ENCODE data around the gene AAGAB.

AAGAB gene

DNA sequence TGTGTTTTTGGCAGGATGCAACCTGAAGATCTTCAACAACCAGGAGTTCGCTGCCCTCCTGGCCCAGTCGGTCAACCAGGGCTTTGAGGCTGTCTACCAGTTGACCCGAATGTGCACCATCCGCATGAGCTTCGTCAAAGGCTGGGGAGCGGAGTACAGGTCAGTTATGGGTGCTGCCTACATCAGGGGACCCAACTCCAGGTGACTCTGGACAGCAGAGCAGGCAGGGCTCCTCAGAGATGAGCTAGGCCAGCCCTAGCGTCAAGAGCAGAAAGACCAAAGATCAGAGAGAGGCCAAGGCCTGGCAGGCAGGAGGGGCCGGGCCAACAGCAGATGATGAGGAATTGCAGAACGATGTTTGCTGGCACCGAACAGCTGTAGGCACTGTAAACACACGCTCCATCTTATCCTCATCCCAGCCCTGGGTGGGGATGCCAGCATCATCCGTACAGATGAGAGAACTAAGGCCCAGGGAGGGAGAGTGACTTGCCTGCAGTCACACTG, 67.1 kb downstream of the AAGAB start:
- DNase-seq (ENCODE audit: low spot score), result no peak

GRCh38 chr15:67186688-67187087, 67.8 kb downstream of the AAGAB start:
- DNase-seq (ENCODE audit: low spot score), result no peak

DNA sequence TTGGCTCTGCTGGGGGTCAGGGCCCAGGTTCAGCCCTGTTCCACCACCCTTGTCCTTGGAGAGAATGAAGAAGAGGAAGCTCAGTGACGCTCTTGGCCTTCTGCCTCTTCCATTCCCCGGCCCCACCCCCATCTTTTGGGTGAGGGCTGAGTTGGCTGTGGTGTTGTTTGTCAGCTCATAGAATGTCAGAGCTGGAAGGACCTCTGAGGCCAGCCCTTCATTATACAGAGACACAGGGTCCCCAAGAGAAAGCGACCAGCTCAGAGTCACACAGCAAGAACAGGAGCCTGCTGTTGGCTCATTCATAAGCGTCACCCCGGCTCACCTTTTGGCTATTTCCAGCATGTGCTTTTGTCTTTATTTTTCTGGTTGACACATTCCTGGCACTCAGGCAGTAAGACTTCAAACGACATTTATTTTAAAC, 68.2 kb downstream of the AAGAB start:
- no peak for DNase-seq (ENCODE audit: low spot score)

GRCh38 chr15:67185621-67186225, 68.7 kb downstream of the AAGAB start:
- DNase-seq (ENCODE audit: low spot score), result no peak

DNA sequence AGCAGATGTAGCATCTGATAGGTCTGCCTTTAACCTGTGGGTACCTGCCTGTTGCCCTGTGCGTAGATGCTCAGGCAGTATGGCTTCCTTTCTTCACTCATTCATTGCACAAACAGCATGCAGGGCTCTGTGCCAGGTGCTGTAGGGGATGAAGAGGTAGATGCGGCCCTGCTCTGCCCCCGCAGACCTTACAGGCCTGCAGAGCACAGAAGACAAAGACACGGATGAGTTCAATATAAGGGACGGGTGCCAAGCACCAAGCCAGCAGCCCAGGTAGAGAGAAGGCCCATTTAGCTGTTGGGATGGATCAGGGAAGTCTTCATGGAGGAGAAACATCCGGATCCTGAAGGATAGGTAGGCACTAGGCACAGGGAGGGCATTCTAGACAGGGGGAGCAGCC, 69.4 kb downstream of the AAGAB start:
- DNase-seq (ENCODE audit: low spot score), result no peak

- DNase-seq (ENCODE audit: low spot score), result no peak
Measured at GRCh38 chr15:67184208-67184925, 70.1 kb downstream of the AAGAB start.

DNA sequence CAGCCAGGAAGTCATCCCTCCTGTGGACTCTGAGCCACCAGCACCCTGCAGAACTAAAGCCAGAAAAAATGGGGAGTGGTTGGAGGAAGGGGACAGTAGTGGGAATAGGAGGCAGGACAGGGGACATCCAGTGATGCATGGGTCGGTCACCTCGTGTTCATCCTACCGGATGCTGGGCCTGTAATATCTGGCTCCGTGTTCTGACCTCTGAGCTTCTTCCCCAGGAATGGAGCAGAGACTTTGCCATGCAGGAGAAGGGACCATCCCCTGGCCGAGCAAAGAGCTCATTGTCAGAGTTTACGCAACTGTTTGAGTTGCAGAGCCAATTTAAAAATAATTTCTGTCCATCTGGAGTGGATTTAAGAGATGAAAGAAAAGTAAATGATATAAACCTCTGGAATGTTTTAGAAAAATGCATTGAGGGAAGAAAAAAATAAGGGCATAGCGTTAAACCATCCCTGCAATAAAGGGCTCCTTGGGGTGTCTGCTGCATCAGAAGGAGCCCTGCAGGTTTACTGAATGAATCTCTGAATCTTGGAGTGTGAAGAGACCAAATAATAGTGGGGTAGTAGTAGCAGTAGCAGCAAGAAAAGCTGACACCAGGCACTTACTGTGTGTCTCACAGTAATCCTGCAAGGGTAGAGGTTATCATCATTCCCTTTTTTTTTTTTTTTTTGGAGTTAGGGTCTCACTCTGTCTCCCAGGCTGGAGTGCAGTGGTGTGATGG, 70.9 kb downstream of the AAGAB start:
- DNase-seq (ENCODE audit: low spot score), result no peak

DNA sequence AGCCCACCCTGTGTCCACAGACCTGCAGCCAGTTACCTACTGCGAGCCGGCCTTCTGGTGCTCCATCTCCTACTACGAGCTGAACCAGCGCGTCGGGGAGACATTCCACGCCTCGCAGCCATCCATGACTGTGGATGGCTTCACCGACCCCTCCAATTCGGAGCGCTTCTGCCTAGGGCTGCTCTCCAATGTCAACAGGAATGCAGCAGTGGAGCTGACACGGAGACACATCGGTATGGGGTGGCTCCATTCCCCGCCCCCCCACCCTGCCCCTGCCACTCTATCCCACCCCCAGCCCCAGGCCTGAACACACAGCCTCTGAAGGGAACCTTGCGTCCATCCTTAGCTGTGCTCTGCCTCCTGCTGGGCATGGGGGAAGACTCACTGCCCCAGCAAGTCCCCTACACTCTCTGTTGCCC, 73.2 kb downstream of the AAGAB start:
- no peak for DNase-seq (ENCODE audit: low spot score)

DNA sequence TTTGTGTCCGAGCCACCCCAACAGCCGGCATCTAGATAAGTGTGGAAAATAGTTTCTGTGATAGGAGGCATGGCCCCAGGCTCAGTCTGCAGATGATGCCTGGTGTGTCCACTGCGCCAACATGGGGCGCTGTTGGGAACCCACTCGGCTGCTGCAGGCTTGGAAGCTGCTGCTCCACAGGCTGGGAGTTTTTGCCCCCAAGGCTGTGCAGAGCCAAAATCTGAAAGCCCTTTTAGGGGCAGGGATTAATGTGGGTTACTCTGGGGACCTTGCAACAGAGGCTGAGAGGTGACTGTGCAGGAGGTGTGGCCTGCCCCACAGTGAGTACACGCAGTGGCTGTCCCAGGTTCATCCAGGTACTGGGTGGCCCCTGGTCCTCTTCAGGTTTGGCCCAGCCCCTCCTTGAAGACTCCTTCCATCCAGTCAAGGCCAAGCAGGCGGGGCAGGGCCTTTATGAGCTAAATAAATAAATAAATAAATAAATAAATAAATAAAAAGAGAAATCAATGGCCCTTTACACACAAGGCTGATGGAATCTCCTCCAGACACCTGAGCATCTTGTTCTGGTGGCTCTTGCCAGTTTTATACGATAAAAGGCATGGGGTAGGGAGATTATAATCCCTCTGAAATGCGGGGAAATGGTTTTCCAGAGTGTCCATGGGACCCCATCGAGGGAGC, 73.8 kb downstream of the AAGAB start:
- no peak for DNase-seq (ENCODE audit: low spot score)

- DNase-seq (ENCODE audit: low spot score), result no peak
Measured at GRCh38 chr15:67180035-67180434, 74.4 kb downstream of the AAGAB start.

DNA sequence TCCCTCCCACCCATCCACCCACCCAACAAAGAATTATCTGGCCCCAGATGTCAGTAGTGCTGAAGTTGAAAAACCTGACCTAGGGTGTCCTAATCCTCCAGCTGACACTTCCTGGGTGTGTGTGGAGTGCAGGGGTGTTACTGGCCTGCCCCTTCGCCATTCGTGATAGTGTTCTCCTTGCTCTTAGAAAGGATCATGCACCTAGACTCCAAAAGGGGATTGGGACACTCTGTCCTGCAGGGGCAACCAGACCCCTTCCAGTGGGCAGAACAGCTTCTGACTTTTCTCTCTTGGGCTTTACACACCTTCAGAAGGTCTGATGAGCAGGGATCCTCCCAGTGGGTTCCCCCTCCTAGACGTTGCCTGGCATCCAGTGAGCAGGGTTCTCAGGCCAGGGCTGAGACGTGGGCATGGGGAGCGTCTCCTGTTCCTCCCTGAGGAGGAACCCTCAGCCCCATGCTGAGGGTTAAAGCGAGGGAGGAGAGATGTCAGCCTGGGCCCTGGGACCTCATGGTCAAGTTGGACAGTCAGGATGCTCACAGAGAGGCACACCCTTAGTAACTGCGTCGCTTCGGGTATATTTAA, 75.0 kb downstream of the AAGAB start:
- DNase-seq (ENCODE audit: low spot score), result no peak

DNA sequence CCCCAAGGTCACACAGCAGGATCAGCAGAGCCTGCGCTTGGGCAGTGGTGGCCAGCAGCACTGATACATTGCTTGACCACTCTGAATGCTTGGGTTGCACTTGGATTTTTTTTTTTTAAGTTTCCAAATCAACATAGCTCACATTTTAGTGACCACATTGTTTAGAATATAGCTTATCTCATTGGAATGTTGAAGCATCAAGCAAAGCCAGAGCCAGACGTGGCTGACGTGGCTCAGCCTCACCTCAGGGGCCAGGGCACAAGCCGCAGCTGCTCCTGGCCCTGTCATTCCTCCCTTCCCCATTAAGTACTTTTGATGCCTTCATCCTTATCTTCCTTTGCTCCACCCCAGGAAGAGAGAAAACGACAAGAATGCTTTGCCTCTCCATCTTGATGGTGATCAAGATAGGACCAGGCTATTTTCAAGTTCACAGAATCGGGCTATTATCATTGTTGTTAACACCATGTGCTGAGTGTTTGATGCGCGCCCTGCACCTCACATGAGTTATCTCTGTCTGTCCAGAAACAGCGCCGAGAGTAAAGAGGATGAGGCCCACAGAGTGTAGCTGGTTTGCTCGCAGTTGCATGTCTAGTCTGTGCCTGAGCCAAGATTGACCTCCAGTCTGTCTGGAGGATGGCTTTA, 75.8 kb downstream of the AAGAB start:
- DNase-seq (ENCODE audit: low spot score), result no peak

DNA sequence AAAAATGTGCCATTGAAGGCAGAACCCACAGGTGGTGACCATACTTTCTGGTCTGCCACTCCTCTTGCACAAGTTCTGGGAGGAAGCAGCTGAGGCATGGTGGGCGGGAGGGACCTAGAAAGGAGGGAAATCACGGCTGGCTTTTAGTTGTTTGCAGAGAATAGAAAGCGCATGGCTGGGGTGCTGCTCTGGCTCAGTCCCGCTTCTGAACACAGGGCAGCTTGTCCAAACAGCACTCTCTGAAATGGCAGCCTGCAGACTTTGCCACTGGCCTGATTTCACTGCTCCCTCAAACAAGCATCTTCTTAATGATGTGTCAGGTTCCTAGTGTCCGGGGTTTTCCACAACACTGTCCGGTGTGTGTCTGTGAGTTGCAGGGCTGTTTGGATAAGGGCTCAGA, 76.7 kb downstream of the AAGAB start:
- DNase-seq (ENCODE audit: low spot score), result no peak

GRCh38 chr15:67176195-67176971, 78.1 kb downstream of the AAGAB start:
- DNase-seq (ENCODE audit: low spot score), result no peak

DNA sequence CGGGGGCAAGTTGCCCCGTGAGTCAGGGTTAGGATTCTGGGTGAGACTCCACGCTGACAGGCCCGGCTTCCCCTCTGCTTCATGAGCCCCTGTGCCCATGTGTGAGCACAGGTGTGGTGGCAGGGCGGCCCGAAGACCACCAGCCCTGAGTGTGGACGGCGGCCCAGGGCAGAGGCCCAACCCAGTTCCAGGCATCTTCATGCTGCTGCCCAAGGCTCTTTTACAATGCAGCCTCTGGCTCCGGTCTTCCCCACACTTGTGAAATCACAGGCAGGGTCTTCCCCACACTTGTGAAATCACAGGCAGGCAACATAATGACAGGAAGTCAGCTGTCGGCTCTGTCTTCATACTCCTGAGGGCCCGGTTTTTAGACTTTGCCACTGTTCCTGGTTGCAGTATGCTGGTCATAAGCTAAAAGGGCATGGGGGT, 78.8 kb downstream of the AAGAB start:
- DNase-seq (ENCODE audit: low spot score), result no peak

DNA sequence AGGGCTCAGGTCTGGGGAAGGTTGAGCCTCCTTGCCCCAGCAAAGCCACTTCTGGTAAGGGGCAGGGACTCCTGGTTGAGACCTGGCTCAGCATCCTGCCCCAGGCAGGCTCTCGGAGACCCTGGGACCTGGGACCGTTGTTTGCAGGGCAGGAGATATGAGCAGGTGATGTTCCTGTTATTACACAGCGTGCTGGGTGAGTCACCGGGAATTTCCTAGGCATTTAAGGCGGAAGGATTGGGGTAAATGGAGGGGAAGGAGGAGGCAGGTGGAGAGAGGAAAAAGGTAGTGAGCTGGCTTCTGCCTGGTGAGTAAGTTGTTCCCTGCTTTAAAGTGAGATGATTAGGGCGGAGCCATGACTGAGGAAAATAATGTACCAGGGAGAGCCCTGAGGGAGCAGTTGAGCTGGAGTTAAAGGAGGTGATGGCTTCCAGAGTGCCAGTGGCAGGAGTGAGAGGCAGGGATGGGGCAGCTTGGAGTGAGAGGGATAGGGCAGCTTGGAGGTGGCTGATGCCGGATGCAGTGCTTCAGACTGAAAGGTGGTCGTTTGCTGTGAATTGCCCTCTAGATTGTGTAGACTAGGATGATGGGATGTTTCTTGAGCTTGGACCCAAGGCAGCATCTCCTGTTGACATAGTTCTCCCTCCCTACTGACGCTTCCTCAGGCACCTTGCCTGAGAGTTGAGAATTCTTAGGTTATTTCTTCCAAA, 79.4 kb downstream of the AAGAB start:
- DNase-seq (ENCODE audit: low spot score), result no peak

- DNase-seq (ENCODE audit: low spot score), result no peak
Measured at GRCh38 chr15:67174446-67174845, 80.0 kb downstream of the AAGAB start.

DNA sequence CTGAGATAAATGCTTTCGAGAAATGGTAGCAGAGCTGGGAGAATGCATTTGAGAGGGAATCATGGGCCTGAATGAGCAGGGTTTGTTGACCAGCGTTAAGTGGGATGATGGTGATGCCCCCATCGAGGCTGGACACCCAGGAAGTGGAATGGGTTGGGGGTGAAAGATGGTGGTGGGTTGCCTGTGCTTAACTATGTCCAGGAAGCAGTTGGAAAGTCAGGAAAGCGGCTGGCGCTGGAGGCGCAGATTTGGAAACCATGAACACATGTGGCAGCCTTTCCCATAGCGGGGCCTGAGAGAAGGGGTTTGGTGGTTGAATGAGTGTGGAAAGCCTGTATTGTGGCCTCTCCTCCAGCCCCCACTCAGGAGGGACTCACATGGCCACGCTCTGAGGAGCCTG, 80.7 kb downstream of the AAGAB start:
- no peak for DNase-seq (ENCODE audit: low spot score)

- no peak for DNase-seq (ENCODE audit: low spot score)
Measured at GRCh38 chr15:67173005-67173404, 81.5 kb downstream of the AAGAB start.

DNA sequence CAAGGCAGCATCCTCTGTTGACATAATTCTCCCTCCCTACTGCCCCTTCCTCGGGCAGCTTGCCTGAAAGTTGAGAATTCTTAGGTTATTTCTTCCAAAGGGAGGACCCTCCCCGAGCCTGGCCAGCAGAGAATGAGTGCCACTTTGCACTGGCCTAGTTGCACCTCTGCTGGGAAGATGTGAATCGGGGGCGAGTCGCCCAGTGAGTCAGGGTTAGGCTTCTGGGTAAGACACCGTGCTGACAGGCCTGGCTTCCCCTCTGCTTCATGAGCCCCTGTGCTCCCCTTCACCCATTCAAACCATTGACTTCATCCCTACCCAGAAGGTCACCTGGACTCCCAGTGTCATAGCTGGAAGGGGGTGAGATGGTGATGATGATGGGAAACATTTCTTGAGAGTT, 82.3 kb downstream of the AAGAB start:
- DNase-seq (ENCODE audit: low spot score), result no peak
